SK-MEL-5 (cell line): ENCODE data around the gene ECEL1. TPM values are rescaled to one million over a fixed set of nuclear protein-coding genes. Genes with fewer than 3 reads are reported as not detected.

Source experiments
- DNase-seq: peaks from one replicate; pipeline ENCODE4 v3.0.0-alpha.2; 2016; ENCODE audit warnings: low read depth, low spot score
- in situ Hi-C: cut with HindIII; loops from 2 replicates; pipeline ENCODE4 v1.10.0; 2016; ENCODE audit warnings: low sequenced_read_pairs, high pct_unique_total_duplicates, low pct_unique_long_range_greater_than_20kb
- total RNA-seq: library from RNA; depleted of rRNA; stranded (reverse); fragments of >200 nt; shearing (Covaris generic); gene quantifications from 2 replicates; pipeline ENCODE4 v1.2.3, GENCODE V29; 2014

Gene ECEL1
- total RNA-seq, 1 experiment from 2014 or later = not detected

DNA sequence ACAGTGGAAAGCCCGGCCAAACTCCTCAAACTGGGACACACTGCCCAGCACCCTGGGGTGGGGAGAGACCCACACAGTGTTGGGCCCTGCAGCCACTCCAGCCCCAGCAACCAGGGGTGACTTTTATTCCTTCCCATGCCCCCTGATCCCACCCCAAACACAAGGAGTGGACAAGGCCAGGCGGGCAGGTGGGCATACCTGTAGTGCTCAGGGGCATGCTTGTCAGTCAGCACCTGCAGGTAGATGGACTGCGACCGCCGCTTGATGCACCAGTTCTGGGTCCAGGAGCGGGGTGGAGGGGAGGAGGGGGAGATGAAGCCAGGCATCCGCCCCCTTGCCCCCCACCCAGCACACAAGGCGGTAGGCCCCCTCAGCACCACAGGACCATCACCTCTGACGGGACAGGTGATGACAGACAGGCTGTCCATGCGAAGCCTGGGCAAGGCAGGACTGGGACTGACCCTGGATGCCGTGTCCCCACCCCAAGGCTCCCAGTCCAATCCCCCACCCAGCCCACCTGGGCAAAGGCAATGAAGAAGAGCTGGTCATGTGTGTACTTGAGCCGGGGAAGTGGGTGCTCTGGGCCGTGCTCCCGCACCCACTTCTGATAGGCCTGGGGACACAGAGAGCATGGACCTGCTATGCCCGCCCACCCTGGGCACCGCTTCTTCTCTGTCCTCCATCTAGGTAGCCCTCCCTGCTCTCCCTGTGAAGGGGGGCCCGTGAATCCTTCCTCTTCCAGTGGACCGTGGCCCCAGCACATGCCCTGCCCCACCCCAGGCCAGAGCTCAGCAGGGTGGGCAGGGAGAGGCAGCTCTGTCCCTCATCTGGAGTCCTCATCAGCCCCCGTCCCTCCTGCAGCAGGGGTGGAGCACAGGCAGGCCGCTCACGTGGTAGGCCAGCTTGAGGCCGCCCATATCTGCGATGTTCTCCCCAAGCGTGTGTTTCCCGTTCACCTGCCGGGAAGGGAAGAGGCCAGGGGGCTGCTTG, 7.1 kb downstream of the ECEL1 start:
- DNase-seq = no peak
- in situ Hi-C loops = no loop called here

DNA sequence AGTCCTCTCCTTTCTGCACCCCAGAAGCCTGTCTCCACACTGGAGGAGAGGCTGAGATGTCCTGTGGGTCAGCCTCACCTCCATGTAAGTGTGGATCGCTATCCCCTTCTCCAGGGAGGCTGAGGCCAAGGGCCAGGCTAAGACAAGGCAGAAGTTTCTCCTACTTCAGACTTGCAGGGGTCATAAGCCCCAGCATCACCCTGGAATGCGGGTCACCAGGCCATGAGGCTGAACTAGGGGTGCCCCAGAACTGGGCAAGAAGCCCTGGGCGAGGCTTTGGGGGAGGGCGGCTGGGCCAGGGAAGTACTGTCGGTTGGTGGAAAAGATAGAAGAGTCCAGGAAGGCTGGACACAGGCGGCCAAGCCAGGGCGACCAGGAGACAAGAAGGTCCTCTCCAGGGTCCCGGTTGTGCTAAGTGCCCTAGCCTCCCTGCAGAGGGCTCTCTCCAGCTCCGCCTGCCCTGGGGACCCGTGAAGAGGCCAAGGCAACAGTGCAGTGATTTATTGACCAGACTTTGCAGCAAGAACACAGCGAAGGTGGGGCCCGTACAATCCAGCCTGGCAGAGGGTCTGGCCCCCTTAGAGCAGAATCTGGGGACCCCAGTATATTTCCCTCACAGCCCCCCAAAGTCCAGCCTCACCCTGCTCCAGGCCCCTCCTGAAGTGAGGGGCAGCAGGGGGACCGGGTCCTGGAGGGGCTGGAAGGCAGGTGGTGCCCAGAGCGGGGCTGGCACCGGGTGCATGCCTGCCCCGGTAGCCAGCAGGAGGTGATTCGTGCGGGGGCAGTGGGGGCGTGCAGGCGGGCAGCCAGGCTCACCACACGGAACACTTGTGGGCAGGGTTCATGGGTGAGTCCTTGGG, 8.1 kb downstream of the ECEL1 start:
- in situ Hi-C loops = no loop called here
- no peak for DNase-seq

DNA sequence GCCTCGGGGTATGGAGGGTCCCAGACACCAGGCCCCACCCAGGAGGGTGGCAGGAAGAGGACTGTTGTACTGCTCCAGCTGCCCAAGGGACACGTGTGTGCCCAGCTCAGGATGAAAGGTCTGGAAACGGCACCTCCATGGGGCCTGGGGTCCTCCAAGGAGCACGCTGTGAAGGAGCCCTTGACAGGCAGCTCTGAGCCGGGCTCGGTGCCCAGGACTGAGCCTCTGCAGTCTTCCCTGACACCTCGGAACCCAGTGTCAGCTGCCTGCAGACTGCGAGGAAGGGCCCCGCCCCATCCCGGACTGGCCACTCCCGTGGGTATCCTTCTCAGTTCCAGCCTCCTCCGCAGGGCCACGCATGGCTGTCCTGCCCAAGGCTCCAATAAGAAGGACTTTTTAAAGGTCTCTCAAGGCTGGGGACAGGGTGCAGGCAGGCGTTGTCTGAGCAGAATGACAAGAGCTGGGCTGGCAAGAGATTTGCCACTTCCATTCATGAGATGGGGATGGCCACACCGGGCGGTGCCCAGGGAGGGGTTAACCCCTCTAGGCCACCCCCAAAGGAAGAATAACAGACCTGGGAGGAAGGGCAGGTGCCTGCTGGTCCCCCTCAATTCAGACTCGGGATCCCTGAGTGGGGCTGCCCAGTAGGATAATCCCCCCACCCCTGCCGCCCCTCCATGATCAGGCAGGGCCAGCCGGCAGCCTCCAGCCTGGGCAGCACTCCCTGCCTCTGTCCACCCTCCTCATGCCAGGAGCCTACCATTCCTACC, 8.9 kb downstream of the ECEL1 start:
- no peak for DNase-seq
- in situ Hi-C loops = no loop called here

DNA sequence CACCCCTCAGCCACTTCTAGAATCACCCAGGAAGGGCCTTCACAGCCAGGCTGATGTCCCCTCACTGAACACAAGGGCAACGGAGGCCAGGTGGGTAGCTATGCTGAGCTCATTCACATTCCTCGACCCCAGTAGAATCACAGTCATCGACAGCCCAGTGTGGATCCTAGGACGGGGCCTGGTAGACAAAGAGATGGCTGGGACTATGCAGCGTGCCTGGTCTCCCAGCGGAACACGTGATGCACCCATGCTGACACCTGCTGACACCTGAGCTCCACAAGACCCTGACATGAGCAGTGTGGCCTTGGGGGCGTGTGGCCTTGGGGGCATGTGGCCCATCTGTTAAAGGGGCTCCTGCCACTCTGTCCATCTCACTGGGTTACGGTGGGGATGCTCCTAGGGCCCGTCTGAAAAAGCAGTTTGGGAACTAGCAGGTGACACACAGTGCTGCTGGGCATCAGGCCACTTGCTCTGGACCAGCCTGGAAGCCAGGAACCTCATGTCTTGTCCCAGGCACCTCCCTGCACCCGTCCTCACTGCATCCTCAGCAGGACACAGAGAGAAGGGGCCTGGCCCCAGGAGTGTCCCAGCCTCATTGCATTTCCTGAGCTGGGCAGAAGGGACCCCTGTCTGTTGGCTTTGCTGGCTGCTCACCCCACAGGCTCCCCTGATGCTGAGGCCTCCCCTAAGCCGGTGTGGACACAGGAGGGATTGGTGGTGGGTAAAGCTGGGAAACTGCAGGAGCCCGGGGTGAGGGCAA, 9.7 kb downstream of the ECEL1 start:
- no peak for DNase-seq
- in situ Hi-C loops = no loop called here

DNA sequence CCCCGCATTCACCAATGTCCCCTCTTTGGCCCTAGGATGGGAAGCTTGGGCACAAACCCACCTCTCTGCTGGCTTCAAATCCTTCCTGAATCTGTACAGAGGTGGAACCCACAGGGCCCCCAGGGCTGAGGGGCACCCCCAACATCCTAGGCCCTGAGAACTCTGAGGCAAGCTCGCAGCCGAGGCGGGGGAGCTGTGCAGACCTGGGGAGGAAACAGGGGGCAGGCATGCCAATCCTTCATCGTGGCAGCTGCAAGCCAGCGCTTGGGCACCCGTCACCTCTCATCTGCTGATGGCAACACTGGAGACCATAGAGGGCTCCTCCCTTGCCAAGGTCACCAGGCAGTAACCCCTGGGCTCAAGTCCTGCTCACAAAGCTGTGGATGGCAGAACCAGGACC, 10.8 kb downstream of the ECEL1 start:
- no peak for DNase-seq
- in situ Hi-C loops = no loop called here

DNA sequence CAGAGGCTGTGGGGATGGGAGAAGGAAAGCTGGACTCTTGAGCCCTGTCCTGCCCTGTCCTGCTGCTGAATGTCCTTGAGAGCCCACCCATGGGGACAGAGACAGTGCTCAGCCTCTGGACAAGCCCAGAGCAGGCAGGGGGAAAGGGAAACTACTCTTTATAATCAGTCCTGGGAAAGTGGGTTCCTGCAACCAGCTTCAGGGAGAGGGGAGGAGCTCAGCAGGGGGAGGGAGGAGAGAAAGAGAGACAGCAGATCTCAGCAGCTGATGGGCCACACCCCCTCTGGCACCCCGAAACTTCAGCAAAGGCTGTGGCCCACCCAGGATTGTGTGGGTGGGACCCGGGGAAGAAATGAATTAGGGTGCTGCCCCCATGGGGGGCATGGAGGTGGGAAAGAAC, 11.6 kb downstream of the ECEL1 start:
- no peak for DNase-seq
- in situ Hi-C loops = no loop called here

DNA sequence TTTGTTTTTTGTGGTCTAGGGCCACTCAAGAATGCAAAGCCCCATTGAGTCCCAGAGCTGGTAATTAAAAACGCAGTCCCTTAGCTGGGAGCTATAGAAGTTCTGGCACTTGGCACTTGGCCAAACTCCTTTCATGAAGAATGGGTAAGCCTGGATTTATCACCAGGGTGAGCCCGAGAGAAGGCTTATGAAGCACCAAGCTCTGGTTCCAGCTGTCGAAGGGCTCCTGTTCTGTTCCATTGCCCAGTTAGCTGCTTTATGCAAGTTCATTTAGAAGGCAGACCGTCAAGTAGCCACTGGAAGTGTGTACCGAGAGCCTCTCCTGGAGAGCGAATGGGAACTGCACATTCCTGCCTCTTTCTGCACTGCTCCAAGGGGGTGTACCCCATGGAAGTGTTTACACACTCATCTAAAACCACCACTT, 14.2 kb downstream of the ECEL1 start:
- DNase-seq = no peak
- in situ Hi-C loops = no loop called here

DNA sequence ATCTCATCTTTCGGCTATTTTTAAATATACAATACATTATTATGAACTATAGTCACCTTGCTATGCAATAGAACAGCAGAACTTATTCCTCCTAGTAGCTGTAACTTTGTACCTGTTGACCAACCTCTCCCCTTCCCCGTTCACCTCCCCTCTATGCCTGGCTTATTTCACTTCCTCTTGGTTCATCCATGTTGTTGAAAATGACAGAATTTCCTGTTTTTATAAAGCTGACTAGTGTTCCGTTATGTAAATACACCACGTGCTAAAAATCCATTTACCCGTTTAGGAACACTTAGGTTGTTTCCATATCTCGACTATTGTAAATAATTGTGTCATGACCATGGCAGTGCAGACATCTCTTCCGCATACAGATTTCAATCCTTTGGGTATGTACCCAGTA, 21.4 kb downstream of the ECEL1 start:
- DNase-seq = no peak
- in situ Hi-C loops = no loop called here

DNA sequence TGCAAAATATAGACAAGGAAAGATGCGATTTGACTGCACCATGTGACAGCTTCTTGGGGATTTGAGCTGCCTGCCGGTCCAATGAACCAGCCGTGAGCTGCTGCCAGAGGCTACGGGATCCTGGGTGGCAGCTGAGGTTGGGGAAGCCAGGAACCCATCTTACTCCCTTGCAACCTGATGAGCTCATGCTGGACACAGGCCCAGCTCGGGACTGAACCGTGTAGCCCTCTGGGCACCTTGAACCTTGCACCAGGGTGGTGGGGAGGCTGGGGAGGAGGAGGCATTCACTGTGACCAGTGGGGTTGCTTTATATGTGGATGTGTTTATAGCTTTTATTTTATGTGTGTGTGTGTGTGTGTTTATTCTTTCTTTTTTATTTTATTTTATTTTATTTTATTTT, 22.6 kb downstream of the ECEL1 start:
- in situ Hi-C loops = no loop called here
- DNase-seq = no peak

DNA sequence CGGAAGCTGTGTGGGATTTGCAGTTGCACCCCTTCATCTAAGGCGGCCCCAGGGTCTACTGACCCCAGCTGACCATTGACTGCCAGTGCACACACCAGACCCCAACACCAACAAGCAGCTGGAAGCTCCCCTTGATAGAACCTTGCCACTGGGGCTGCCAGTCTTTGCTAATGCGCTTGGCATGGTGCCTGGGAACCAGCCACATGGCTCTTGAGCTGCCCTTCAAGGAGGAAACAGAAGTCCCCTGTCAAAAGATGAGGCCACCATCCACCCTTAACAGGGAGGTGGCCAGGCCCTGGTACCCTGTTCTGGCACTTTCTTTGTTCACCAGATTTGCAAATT, 23.1 kb downstream of the ECEL1 start:
- no peak for DNase-seq
- in situ Hi-C loops = no loop called here

DNA sequence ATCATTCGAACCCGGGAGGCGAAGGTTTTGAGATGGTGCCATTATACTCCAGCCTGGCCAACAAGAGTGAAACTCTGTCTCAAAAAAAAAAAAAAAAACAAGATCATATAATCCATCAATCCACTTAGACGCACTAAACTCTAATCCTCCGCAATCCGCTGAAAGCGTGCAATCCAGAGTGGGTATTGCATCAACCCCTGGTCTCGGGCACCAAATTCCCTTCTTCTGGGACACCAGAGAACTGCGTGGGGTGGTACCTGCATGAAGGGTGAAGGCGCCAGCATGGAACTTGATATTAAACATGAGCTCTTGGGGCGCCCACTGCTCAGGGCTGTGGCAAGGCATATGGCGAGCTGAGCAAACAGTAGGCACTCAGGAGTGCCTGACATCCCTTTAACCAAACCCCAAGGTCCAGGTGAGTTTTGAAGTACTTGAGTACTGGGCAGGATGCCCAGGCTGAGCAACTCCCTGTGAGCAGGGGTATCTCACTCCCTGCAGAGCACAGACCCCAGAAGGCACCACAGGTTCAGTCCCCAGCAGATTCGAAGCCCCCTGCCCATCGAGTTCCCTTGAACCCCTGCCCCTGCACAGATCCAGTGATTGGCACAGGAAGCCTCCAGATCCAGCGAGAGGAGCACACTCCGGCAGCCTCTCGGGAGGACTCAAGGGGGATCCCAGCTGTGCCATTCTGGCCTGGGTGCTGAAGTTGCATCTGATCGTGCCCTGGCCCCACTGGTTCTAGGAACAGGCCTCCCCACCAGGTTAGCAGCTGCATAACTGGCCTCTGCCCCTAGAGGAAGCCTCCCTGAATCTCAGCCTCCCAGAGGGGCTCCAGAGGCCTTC, 23.7 kb downstream of the ECEL1 start:
- in situ Hi-C loops = no loop called here
- no peak for DNase-seq

DNA sequence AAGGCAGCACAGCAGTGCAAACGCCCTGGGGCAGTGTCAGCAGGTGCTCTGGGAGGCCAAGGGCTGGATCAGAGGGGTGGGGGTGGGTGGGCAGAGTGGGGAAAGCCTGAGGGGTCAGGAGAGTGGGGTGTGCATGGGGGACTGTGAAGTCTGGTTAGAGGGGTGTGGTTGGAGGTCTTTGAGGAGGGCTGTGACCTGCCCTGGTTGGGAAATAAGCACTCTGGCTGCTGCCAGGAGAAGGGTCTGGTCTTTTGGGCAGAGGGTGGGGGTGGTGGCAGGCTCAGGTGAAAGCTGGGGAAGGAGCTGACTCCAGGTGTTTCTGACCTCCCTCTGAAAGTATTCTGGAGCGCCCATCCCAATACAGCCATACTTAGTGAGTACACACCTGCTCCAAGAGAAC, 27.5 kb downstream of the ECEL1 start:
- in situ Hi-C loops = no loop called here
- DNase-seq = no peak

DNA sequence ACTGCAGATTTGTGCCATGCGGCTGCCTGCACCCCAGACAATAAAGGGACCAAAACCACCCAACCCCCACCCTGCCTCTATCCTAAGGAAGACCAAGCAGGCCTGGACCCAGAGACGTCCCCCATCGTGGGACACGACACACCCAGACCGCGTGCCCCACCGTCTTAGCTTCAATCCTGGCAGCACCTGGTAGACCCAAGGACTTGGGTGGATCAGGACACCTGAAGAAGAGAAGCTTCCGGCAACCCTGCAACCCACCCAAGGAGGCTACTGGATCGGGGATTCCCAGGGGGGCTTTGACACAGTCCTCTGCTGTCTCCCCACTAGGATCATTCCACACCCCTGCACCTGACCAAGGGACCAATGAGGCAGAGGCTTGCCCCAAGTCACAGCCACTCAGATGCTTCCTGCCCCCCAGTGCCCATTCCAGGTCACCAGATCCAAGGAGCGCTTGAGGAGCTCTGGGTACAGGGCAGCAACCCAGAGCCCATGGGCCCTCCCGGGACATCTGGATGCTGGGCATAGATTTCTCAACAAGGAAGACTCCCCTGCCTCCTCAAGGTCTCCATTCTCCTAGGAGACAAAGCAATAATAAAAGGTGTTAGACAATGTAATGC, 28.1 kb downstream of the ECEL1 start:
- in situ Hi-C loops = no loop called here
- DNase-seq = no peak

DNA sequence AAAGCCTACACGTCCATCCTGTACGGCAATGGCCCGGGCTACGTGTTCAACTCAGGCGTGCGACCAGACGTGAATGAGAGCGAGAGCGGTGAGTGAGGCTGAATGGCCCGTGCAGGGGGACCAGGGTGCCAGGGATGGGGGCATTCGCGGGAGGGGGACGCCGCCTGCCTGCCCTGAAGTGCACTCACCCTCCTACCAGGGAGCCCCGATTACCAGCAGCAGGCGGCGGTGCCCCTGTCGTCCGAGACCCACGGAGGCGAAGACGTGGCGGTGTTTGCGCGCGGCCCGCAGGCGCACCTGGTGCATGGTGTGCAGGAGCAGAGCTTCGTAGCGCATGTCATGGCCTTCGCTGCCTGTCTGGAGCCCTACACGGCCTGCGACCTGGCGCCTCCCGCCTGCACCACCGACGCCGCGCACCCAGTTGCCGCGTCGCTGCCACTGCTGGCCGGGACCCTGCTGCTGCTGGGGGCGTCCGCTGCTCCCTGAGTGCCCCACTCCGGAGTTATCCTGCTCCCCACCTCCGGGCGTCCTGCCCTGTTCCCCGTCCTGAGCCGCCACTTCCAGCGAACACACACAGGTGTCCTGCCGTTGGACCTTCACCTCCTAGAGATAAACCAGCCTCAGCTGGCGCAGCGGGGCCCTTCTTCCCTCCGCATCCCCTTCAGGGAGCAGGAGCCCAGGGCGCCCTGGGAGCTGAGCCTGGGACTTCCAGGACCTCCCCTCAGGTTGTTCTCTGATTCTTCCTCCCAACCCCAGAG, 28.8 kb downstream of the ECEL1 start:
- no peak for DNase-seq
- in situ Hi-C loops = no loop called here

DNA sequence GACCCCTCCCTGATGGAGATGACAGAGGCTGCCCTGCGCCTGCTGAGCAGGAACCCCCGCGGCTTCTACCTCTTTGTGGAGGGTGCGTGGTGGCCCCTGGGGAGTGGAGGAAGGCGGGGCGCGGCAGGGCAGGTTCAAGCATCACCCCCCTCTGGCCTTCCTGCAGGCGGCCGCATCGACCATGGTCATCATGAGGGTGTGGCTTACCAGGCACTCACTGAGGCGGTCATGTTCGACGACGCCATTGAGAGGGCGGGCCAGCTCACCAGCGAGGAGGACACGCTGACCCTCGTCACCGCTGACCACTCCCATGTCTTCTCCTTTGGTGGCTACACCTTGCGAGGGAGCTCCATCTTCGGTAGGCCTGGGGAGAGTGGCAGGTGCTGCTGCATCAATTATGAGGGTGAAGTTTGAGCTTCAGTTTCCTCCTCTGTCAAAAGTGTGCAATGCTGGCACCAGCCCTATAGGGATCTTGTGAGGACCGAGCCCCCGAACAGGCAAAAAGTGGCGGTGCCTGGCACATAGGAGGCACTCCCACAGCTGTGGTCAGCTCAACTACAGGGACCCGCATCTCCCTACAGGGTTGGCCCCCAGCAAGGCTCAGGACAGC, 29.5 kb downstream of the ECEL1 start:
- in situ Hi-C loops = no loop called here
- DNase-seq = no peak
